ENCODE results near the gene KIRREL1. TPM values are rescaled to one million over a fixed set of nuclear protein-coding genes. Genes with fewer than 3 reads are reported as not detected.

The KIRREL1 gene
- total RNA-seq, 1 donor from 2014 or later: 40.8 TPM

DNA sequence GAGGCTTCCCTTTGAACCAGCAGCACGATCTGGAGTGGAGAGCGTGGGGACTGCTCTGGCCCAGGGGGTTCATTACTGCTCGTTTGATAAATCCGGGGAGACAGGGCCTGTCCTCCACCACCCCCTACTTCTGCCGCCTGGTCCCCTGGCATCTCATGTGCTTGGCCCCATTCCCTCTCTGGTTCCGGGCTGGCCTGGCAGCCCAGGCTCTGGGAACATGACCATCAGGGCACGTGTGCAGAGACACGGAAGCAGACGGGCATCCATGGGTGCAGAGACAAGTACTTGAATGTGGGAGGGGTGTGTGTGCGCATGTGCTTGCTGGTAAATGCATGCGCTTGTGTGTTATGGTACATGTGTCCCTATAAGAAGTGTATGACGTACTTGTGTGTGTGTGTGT is 75.5 kb downstream of the KIRREL1 start:
- Histone ChIP-seq H3K27me3 (no peaks in the 10 kb centered on the region), H3K9me3 (no peaks in the 10 kb centered on the region), H3K4me1 (peaks cover 17% of the 10 kb centered on the region), H3K27ac (no peak overlapping the region), H3K36me3 (no peaks in the 10 kb centered on the region), H3K4me3 (no peak overlapping the region)
- ATAC-seq (no peak), DNase-seq (peak; percentile 49)
- intact Hi-C loops (cut with DNase I): no loop called here
- TF ChIP-seq, protein P1, sequence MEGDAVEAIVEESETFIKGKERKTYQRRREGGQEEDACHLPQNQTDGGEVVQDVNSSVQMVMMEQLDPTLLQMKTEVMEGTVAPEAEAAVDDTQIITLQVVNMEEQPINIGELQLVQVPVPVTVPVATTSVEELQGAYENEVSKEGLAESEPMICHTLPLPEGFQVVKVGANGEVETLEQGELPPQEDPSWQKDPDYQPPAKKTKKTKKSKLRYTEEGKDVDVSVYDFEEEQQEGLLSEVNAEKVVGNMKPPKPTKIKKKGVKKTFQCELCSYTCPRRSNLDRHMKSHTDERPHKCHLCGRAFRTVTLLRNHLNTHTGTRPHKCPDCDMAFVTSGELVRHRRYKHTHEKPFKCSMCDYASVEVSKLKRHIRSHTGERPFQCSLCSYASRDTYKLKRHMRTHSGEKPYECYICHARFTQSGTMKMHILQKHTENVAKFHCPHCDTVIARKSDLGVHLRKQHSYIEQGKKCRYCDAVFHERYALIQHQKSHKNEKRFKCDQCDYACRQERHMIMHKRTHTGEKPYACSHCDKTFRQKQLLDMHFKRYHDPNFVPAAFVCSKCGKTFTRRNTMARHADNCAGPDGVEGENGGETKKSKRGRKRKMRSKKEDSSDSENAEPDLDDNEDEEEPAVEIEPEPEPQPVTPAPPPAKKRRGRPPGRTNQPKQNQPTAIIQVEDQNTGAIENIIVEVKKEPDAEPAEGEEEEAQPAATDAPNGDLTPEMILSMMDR (IDR thresholded peaks at IDR 0.05): no peak

DNA sequence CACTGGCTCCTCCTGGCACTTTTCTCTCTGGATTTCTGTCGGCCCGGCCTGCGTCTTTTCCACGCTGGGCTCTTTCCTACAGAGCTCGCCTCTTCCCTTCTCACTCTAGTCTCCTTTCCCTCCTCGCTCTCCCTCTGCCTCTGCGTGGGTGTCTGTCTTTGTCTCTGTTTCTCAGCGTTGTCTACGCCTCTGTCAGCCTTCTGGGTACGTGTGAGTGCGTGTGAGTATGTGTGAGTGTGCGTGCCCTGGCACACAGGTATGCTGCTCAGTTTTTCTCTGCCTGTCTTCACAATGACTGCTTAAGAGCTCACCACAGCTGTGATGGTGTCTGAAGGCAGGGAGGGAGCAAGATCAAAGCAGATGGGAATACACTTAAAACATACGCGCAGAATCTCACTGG is 77.7 kb downstream of the KIRREL1 start:
- Histone ChIP-seq H3K27me3 (no peaks in the 10 kb centered on the region), H3K36me3 (no peaks in the 10 kb centered on the region), H3K4me1 (peaks cover 15% of the 10 kb centered on the region), H3K9me3 (no peaks in the 10 kb centered on the region), H3K27ac (no peak overlapping the region), H3K4me3 (no peak overlapping the region)
- ATAC-seq: no peak
- TF ChIP-seq, protein P1 (IDR thresholded peaks at IDR 0.05): no peak
- intact Hi-C loops (cut with DNase I): no loop called here
- peak; percentile 23 for DNase-seq

DNA sequence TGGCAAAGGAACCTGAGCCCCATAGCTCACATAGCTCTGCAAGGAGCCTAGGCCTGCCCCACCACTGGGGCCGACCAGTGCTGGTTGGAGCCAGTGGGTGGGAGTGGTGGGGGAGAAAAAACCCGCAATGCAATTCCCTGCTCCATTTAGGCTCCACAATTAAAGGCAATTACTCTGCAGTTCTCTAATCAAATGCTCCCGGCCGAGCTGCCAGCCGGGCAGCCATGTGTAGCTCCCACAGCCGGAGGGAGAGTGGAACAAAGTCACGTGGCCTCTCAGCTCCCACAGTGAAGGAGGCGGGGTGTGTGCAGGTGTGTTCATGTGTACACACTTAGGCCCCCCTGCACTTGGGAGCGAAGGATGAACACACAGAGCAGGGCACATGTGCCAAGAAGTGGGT is 81.6 kb downstream of the KIRREL1 start:
- DNase-seq (no peak), ATAC-seq (peak; percentile 60)
- TF ChIP-seq, protein P1 (IDR thresholded peaks at IDR 0.05): no peak
- H3K4me1 ChIP-seq: peaks cover under 1% of the 10 kb centered on the region
- peaks cover 2% of the 10 kb centered on the region for H3K36me3 ChIP-seq
- H3K27me3 ChIP-seq: no peaks in the 10 kb centered on the region
- intact Hi-C loops (cut with DNase I): no loop called here
- H3K4me3 ChIP-seq: no peak overlapping the region
- no peak overlapping the region for H3K27ac ChIP-seq
- H3K9me3 ChIP-seq: no peaks in the 10 kb centered on the region

DNA sequence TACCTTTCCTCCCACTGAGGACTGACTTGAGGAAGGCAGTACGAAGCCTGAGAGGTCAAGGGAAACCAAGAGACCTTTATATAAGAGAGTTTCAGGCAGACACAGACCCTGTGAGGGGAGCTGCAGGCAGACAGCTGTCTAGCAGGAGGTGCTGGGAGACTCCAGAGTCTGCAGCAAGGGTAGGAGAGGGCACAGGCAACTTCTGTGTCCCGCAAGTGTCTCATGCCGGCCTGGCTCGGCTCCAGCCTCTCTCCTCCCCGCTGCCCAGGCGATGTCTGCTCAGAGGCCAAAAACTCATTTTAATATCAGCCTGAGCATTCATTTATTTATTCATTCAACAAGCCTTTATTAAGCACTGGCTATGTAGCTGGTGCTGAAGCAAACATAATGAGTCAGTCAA is 83.0 kb downstream of the KIRREL1 start:
- H3K27me3 ChIP-seq: no peaks in the 10 kb centered on the region
- DNase-seq (no peak), ATAC-seq (no peak)
- TF ChIP-seq, protein P1 (IDR thresholded peaks at IDR 0.05): no peak
- intact Hi-C loops (cut with DNase I): no loop called here
- no peaks in the 10 kb centered on the region for H3K4me1 ChIP-seq
- H3K27ac ChIP-seq: no peak overlapping the region
- no peaks in the 10 kb centered on the region for H3K9me3 ChIP-seq
- no peak overlapping the region for H3K4me3 ChIP-seq
- H3K36me3 ChIP-seq: peaks cover 7% of the 10 kb centered on the region

DNA sequence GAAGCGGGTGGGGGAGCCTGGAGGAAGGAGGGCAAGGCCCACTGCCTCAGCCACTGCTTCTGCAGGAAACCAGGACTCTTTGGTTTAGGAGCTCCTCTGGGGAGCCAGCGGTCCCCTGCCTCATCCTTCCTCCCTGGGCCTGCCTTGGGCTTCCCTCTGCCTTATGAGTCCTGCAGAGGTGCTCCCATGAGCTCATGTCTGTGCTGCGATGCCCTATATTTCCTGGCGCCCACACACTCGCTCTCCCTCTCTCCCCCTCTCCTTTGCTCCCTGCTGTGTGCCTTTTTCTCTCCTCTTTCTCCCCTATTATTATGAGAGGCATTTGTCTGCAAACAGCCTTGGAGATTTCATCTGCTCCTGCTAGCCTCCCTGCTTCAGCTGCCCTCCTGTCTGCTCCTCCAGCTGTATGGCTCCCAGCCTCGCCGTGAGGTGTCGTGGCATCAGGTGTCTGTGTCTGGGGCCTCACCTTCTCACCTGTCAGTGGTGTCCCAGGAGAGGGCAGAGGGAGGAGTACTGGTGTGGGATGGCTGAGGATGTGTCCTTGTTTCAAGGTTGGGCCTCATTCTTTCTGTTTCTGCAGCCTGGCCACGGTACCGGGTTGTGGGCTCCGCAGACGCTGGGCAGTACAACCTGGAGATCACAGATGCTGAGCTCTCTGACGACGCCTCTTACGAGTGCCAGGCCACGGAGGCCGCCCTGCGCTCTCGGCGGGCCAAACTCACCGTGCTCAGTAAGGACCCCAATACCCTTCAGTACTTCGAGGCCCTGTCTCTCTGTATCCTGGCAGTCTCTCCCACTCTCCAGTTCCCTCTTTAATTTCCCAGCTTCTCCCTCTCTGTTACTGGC is 84.2 kb downstream of the KIRREL1 start:
- H3K27me3 ChIP-seq: no peaks in the 10 kb centered on the region
- H3K4me3 ChIP-seq: no peak overlapping the region
- no peak overlapping the region for H3K27ac ChIP-seq
- peaks cover 7% of the 10 kb centered on the region for H3K36me3 ChIP-seq
- no peaks in the 10 kb centered on the region for H3K4me1 ChIP-seq
- intact Hi-C loops (cut with DNase I): no loop called here
- TF ChIP-seq, protein P1 (IDR thresholded peaks at IDR 0.05): no peak
- no peak for ATAC-seq
- DNase-seq: peak; percentile 54
- H3K9me3 ChIP-seq: no peaks in the 10 kb centered on the region

All from upper lobe of right lung (tissue), 1 donor.